GM10248 (cell line): ENCODE measurements around the gene GABPB1.
A peak's percentile ranks its signal among the peaks of the same experiment; 100 is the strongest.
"Not testable (repeated sequence)": the region's sequence is repeated elsewhere in the genome, so short reads cannot be mapped to it uniquely, and the experiment has no call there.

Experiments used
- CTCF ChIA-PET: fragments of 300-600 bp; sonication (Branson Sonifier 250); formaldehyde crosslinking; extraction: SDS; loops from one replicate; lab custom pipeline; 2021; ENCODE audit warnings: antibody characterized with exemption; lab: Yijun Ruan, JAX
- POLR2A ChIA-PET: fragments of 350-650 bp; sonication (Branson Sonifier 250); formaldehyde crosslinking; extraction: SDS; loops from one replicate; lab custom pipeline; 2020; ENCODE audit warnings: antibody characterized with exemption; lab: Yijun Ruan, JAX
- DNase-seq: peaks from one replicate; pipeline ENCODE4 v3.0.0; 2012; ENCODE audit errors: extremely low spot score
- TF ChIP-seq, protein P1 (sequence below): IDR thresholded peaks from 2 replicates; pipeline ENCODE4 v1.5.1; 2012; ENCODE audit warnings: mild to moderate bottlenecking, low read depth; ENCODE audit errors: extremely low read depth, missing control alignments, control extremely low read depth

The GABPB1 gene

GRCh38 chr15:50377867-50378751 lies 23.1 kb upstream of the GABPB1 start:
- TF ChIP-seq, protein P1, sequence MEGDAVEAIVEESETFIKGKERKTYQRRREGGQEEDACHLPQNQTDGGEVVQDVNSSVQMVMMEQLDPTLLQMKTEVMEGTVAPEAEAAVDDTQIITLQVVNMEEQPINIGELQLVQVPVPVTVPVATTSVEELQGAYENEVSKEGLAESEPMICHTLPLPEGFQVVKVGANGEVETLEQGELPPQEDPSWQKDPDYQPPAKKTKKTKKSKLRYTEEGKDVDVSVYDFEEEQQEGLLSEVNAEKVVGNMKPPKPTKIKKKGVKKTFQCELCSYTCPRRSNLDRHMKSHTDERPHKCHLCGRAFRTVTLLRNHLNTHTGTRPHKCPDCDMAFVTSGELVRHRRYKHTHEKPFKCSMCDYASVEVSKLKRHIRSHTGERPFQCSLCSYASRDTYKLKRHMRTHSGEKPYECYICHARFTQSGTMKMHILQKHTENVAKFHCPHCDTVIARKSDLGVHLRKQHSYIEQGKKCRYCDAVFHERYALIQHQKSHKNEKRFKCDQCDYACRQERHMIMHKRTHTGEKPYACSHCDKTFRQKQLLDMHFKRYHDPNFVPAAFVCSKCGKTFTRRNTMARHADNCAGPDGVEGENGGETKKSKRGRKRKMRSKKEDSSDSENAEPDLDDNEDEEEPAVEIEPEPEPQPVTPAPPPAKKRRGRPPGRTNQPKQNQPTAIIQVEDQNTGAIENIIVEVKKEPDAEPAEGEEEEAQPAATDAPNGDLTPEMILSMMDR: no peak
- ChIA-PET CTCF (interaction anchor here (1.0 to 1.4 kb wide), 4 partner anchors 13 to 23 kb away, joined by 3 read pairs; partner anchors contain the start of gene GABPB1), POLR2A (no interaction called here)
- DNase-seq: peak; percentile 81

DNA sequence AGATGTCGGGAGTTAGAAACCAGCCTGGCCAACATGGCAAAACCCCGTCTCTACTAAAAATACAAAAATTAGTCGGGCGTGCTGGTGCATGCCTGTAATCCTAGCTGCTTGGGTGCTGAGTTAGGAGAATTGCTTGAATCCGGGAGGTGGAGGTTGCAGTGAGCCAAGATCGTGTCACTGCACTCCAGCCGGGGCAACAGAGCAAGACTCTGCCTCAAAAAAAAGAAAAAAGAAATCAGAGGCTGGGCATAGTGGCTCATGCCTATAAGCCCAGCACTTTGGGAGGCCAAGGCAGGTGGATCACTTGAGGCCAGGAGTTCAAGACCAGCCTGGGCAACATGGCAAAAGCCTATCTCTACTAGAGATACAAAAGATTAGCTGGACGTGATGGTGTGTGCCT lies 14.6 kb upstream of the GABPB1 start:
- POLR2A ChIA-PET, CTCF ChIA-PET, DNase-seq: not testable (repeated sequence)

DNA sequence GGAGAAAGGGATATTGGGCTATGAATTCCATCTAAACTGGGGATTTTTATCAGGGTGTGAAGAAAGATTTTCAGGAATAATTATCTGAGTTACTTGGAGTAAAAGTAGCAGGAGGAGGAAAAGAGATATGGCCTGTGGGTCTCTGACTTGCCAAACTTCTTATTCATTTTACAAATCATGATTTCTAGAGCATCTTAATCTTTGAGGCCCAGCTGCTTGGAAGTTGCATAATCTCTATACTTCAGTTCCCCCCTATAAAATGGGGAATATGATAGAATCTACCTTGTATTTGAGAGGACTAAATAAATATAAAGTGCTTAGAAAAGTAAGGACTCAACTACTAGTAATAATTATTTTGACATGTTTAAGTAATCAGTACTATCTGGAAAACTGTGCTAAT lies 11.0 kb upstream of the GABPB1 start:
- ChIA-PET CTCF (no interaction called here), POLR2A (no interaction called here)
- TF ChIP-seq, protein P1: no peak
- no peak for DNase-seq

GRCh38 chr15:50365570-50365969 lies 10.6 kb upstream of the GABPB1 start:
- no peak for DNase-seq
- TF ChIP-seq, protein P1: no peak
- ChIA-PET POLR2A (no interaction called here), CTCF (no interaction called here)

DNA sequence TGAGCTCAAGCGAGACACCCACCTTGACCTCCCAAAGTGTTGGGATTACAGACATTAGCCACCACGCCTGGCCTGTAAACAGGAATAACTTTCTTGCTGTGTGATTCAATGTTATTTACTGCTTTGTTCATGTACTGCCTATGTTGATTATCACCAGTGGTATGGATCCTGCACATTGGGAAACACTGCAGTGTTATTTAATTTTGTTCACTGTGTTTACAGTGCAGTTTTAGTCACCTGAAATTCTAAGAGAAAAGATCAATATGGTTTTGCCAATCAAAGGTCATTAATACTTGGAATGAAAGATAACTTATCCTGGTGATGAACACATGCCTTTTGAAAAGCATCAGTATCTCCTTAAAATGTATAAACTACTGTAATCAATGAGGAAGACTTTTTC lies 8.6 kb upstream of the GABPB1 start:
- ChIA-PET CTCF (interaction anchor here (1.5 kb wide), 1 partner anchor 48 kb away, joined by 4 read pairs; no protein-coding TSS in a partner anchor), POLR2A (no interaction called here)
- TF ChIP-seq, protein P1: no peak
- no peak for DNase-seq

DNA sequence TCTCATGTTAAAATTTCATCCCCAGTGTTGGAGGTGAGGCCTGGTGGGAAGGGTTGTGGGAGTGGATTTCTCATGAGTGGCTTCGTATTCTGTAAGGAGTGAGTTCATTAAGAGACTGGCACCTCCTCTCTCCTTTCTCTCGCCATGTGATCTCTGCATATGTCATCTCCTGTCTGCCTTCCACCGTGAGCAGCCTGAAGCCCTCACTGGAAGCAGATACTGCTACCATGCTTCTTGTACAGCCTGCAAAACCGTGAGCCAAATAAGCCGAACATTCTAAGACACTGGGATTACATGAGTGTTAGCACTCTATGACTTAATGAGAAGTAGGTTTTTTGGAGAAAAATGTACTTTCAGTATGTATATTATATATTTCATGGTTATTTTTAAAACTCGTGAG lies 6.8 kb upstream of the GABPB1 start:
- CTCF ChIA-PET: no interaction called here
- no peak for DNase-seq
- POLR2A ChIA-PET: no interaction called here
- TF ChIP-seq, protein P1: no peak

DNA sequence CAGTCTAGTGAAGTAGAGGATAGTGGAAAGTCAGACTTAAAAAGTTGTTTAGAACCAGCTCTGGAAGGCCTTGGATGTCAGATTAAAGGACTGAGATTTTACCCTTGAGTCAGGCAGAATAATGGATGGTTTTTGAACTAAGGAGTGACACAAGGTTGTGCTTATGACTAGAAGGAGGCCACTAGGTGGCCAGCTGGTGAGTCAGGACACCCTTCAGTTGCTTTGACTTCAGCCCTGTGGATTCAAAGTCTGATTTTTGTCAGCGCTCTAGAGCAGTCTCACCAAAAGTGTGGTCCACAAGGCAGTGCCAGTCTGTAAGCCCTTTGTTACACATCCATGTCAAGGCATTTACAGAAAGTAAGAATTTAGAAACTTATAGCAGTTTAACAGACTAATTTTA lies 3.8 kb upstream of the GABPB1 start:
- ChIA-PET CTCF (interaction anchor here (0.8 to 2.0 kb wide), 4 partner anchors 8 to 65 kb away, joined by 3 to 6 read pairs (median 3); partner anchors contain the start of gene USP8), POLR2A (no interaction called here)
- DNase-seq: peak; percentile 52
- TF ChIP-seq, protein P1: peak; percentile 51
